ENCODE measurements around the gene THRB. TPM values are rescaled to one million over a fixed set of nuclear protein-coding genes. Genes with fewer than 3 reads are reported as not detected.

Gene THRB
- total and polyA plus RNA-seq, 11 donors: 4.8 to 28.5 (median 21.0) TPM

- DNase-seq: no peak
- 90 to 95% (median 91%) methylated on average over 3 of the region's 3 CpGs for WGBS, 4 donors
- Histone ChIP-seq H3K27me3 (peaks cover 0 to 23% (median 0%) of the 10 kb centered on the region in 9 donors), H3K9me3 (no peaks in the 10 kb centered on the region), H3K4me1 (peaks cover 0 to 15% (median 10%) of the 10 kb centered on the region in 12 donors), H3K4me3 (no peak overlapping the region), H3K27ac (no peak overlapping the region), H3K36me3 (no peaks in the 10 kb centered on the region)
- intact Hi-C loops (cut with DNase I): loop anchor here in 5 of 10 donors (5.0 to 10.0 kb wide), 2 partner anchors 58 to 61 kb away; no protein-coding TSS in a partner anchor
- no peak for ATAC-seq
- TF ChIP-seq POLR2A (IDR thresholded peaks at IDR 0.05): no peak
- TF ChIP-seq CTCF (IDR thresholded peaks at IDR 0.05): no peak
These were observed 29.5 kb upstream of the THRB start for GRCh38 chr3:24523988-24524727.

GRCh38 chr3:24523215-24523614 is 28.6 kb upstream of the THRB start:
- H3K4me3 ChIP-seq: no peak overlapping the region
- no peak for DNase-seq
- H3K36me3 ChIP-seq: no peaks in the 10 kb centered on the region
- peaks cover 0 to 15% (median 10%) of the 10 kb centered on the region in 12 donors for H3K4me1 ChIP-seq
- intact Hi-C loops (cut with DNase I): loop anchor here in 5 of 10 donors (5.0 to 10.0 kb wide), 2 partner anchors 59 to 62 kb away; no protein-coding TSS in a partner anchor
- peaks cover 0 to 23% (median 0%) of the 10 kb centered on the region in 9 donors for H3K27me3 ChIP-seq
- no peaks in the 10 kb centered on the region for H3K9me3 ChIP-seq
- 86 to 92% (median 90%) methylated on average over 2 of the region's 2 CpGs for WGBS, 4 donors
- ATAC-seq: no peak
- H3K27ac ChIP-seq: no peak overlapping the region
- TF ChIP-seq CTCF (IDR thresholded peaks at IDR 0.05): no peak
- no peak for TF ChIP-seq POLR2A (IDR thresholded peaks at IDR 0.05)

DNA sequence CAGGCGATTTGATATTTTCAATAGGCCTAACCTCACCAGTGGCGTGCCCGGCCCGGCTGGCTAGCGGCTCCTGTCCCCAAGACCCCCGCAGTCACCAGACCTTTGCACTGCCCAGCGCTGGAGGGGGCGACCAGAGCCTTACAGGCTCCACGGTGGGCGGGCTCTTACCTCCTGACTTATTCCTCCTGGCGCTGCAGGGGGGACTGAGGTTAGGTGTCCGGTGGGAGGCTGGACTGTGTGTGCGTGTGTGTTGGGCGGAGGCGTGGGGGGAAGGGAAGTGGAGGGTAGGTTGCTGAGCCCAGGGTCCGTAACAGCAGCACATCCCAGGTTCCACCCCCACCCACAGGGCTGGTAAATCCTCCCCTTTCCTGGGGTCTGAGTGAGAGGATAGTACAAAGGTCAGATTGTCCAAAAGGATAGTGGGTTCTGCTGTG is 27.5 kb upstream of the THRB start:
- intact Hi-C loops (cut with DNase I): loop anchor here in 5 of 10 donors (5.0 to 10.0 kb wide), 2 partner anchors 60 to 63 kb away; no protein-coding TSS in a partner anchor
- DNase-seq: peak in 2 of 5 donors; percentile 15 to 42
- H3K4me1 ChIP-seq: peaks cover 0 to 15% (median 10%) of the 10 kb centered on the region in 12 donors
- peak in 3 of 4 donors; percentile 15 to 28 (median 20) for ATAC-seq
- 20 to 45% (median 29%) methylated on average over 9 to 16 of the region's 16 CpGs for WGBS, 4 donors
- H3K4me3 ChIP-seq: peak overlapping the region; percentile 48 to 91 (median 78)
- H3K36me3 ChIP-seq: no peaks in the 10 kb centered on the region
- TF ChIP-seq POLR2A (IDR thresholded peaks at IDR 0.05): no peak
- TF ChIP-seq CTCF (IDR thresholded peaks at IDR 0.05): no peak
- H3K27me3 ChIP-seq: peaks cover 0 to 23% (median 0%) of the 10 kb centered on the region in 9 donors
- no peaks in the 10 kb centered on the region for H3K9me3 ChIP-seq
- H3K27ac ChIP-seq: peak overlapping the region; percentile 67 to 91 (median 88)

Data from heart left ventricle (tissue), 16 donors.